HepG2 (cell line): Measurements from ENCODE around the gene FIZ1. TPM values are rescaled to one million over a fixed set of nuclear protein-coding genes. Genes with fewer than 3 reads are reported as not detected.

Source experiments
- BCL3 ChIP-seq: sonication (generic); formaldehyde crosslinking; IDR thresholded peaks from 2 replicates; pipeline ENCODE4 v1.5.1; 2020; ENCODE audit warnings: mild to moderate bottlenecking, missing genetic modification reagents, moderate library complexity
- CBX5 ChIP-seq: sonication (generic); formaldehyde crosslinking; IDR thresholded peaks from 2 replicates; pipeline ENCODE4 v1.4.0; 2020; ENCODE audit warnings: missing genetic modification reagents, borderline replicate concordance
- CCDC6 ChIP-seq: sonication (generic); formaldehyde crosslinking; IDR thresholded peaks from 2 replicates; pipeline ENCODE4 v1.8.1; 2022; ENCODE audit warnings: mild to moderate bottlenecking, missing genetic modification reagents, moderate library complexity
- CENPT ChIP-seq: sonication (generic); formaldehyde crosslinking; IDR thresholded peaks from 2 replicates; pipeline ENCODE4 v1.8.0; 2022; ENCODE audit warnings: low read depth, mild to moderate bottlenecking, moderate library complexity, missing genetic modification reagents
- ELF1 ChIP-seq: sonication (generic); formaldehyde crosslinking; IDR thresholded peaks from 2 replicates; pipeline ENCODE4 v1.4.0; 2020; ENCODE audit warnings: missing genetic modification reagents
- EP300 ChIP-seq, 3 experiments: sonication (generic) in 1 of 3; formaldehyde crosslinking in 1 of 3; IDR thresholded peaks; 2 replicates each; pipeline versions ENCODE4 v1.5.1 to v1.6.1; 2011 to 2020; ENCODE audit warnings: low read depth in 2 of 3, low read length in 2 of 3, borderline replicate concordance in 1 of 3, improper control_type of control experiment in 1 of 3, mild to moderate bottlenecking in 1 of 3, missing genetic modification reagents in 1 of 3, moderate library complexity in 1 of 3
- HCFC1 ChIP-seq: fragments of 150-350 bp; IDR thresholded peaks from 2 replicates; pipeline ENCODE4 v1.6.1; 2014; ENCODE audit warnings: low read depth, low read length
- HIVEP1 ChIP-seq: sonication (generic); formaldehyde crosslinking; IDR thresholded peaks from 2 replicates; pipeline ENCODE4 v1.4.0; 2020; ENCODE audit warnings: mild to moderate bottlenecking, missing genetic modification reagents
- HOXA3 ChIP-seq: sonication (generic); formaldehyde crosslinking; IDR thresholded peaks from 2 replicates; pipeline ENCODE4 v1.5.0; 2020; ENCODE audit warnings: missing genetic modification reagents
- KDM3A ChIP-seq: IDR thresholded peaks from 2 replicates; pipeline ENCODE4 v1.6.1; 2018; ENCODE audit warnings: low read depth, missing compliant biosample characterization
- LCORL ChIP-seq, 2 experiments: fragments of 450-650 bp in 1 of 2; sonication (generic) in 1 of 2; formaldehyde crosslinking in 1 of 2; IDR thresholded peaks; 2 replicates each; pipeline versions ENCODE4 v1.5.0 to v1.6.1; 2017 to 2020; ENCODE audit warnings: antibody characterized with exemption in 1 of 2, missing genetic modification reagents in 1 of 2
- MED13 ChIP-seq: sonication (generic); formaldehyde crosslinking; IDR thresholded peaks from 2 replicates; pipeline ENCODE4 v1.5.0; 2020; ENCODE audit warnings: missing genetic modification reagents
- MIER2 ChIP-seq: IDR thresholded peaks from 2 replicates; pipeline ENCODE4 v1.6.1; 2016; ENCODE audit warnings: missing biosample characterization, missing genetic modification reagents
- NR3C1 ChIP-seq: sonication (generic); formaldehyde crosslinking; IDR thresholded peaks from 2 replicates; pipeline ENCODE4 v1.4.0; 2020; ENCODE audit warnings: missing genetic modification reagents
- PHB2 ChIP-seq: fragments of 450-650 bp; IDR thresholded peaks from 2 replicates; pipeline ENCODE4 v1.6.1; 2018; ENCODE audit not compliant: partially characterized antibody
- POLR2G ChIP-seq: fragments of 200-400 bp; formaldehyde crosslinking; IDR thresholded peaks from 2 replicates; pipeline ENCODE4 v1.6.1; 2018; ENCODE audit warnings: mild to moderate bottlenecking, low read depth, low read length, moderate library complexity
- SIN3A ChIP-seq: IDR thresholded peaks from 2 replicates; pipeline ENCODE4 v1.6.1; 2011; ENCODE audit warnings: low read depth, mild to moderate bottlenecking, control low read depth, low read length, borderline replicate concordance
- SIX1 ChIP-seq: sonication (generic); formaldehyde crosslinking; IDR thresholded peaks from 2 replicates; pipeline ENCODE4 v1.4.0; 2020; ENCODE audit warnings: missing genetic modification reagents, borderline replicate concordance
- YY1 ChIP-seq: IDR thresholded peaks from 2 replicates; pipeline ENCODE4 v1.6.1; 2011; ENCODE audit warnings: low read length, low read depth, moderate library complexity, mild to moderate bottlenecking; ENCODE audit not compliant: insufficient read depth, insufficient replicate concordance
- ZBTB20 ChIP-seq: sonication (generic); formaldehyde crosslinking; IDR thresholded peaks from 2 replicates; pipeline ENCODE4 v1.8.1; 2023; ENCODE audit warnings: missing genetic modification reagents, low read depth, mild to moderate bottlenecking, borderline replicate concordance
- ZFY ChIP-seq: sonication (generic); formaldehyde crosslinking; IDR thresholded peaks from 2 replicates; pipeline ENCODE4 v1.4.0; 2020; ENCODE audit warnings: missing genetic modification reagents
- ZNF343 ChIP-seq: sonication (generic); formaldehyde crosslinking; IDR thresholded peaks from 2 replicates; pipeline ENCODE4 v1.4.0; 2020; ENCODE audit warnings: mild to moderate bottlenecking, missing genetic modification reagents
- ZNF44 ChIP-seq: sonication (generic); formaldehyde crosslinking; IDR thresholded peaks from 2 replicates; pipeline ENCODE4 v1.5.1; 2020; ENCODE audit warnings: mild to moderate bottlenecking, missing genetic modification reagents
- ZNF451 ChIP-seq: sonication (generic); formaldehyde crosslinking; IDR thresholded peaks from 2 replicates; pipeline ENCODE4 v1.5.0; 2020; ENCODE audit warnings: mild to moderate bottlenecking, missing genetic modification reagents
- ZNF496 ChIP-seq: sonication (generic); formaldehyde crosslinking; IDR thresholded peaks from 2 replicates; pipeline ENCODE4 v1.8.1; 2023; ENCODE audit warnings: mild to moderate bottlenecking, moderate library complexity, missing genetic modification reagents; ENCODE audit not compliant: insufficient replicate concordance
- ZNF777 ChIP-seq: sonication (generic); formaldehyde crosslinking; IDR thresholded peaks from 2 replicates; pipeline ENCODE4 v1.4.0; 2020; ENCODE audit warnings: missing genetic modification reagents
- polyA plus RNA-seq, 8 experiments: library from polyadenylated mRNA; depleted of rRNA in 3 of 8; stranded (reverse) in 7 of 8; unstranded in 1 of 8; fragments of >200 nt; fragmentation: Illumina TruSeq in 4 of 8; extraction: Trizol in 4 of 8; gene quantifications; 2 replicates each; pipeline versions ENCODE4 v1.2.1 to v1.2.3, GENCODE V29; 2011 to 2016; ENCODE audit warnings: low read depth in 4 of 8, missing spikeins in 1 of 8, mixed read lengths in 1 of 8; ENCODE audit not compliant: insufficient read depth in 1 of 8
- total RNA-seq, 5 experiments: library from RNA; depleted of rRNA; stranded (reverse); fragments of >200 nt; fragmentation: Illumina TruSeq; extraction: Trizol; gene quantifications; 2 replicates each; pipeline ENCODE4 v1.2.3, GENCODE V29; 2016; ENCODE audit warnings: low read depth in 1 of 5
- TF ChIP-seq, protein P1 (sequence below): sonication (generic); formaldehyde crosslinking; IDR thresholded peaks from 2 replicates; pipeline ENCODE4 v1.5.1; 2020; ENCODE audit warnings: missing genetic modification reagents, mild to moderate bottlenecking, borderline replicate concordance

The FIZ1 gene
- total and polyA plus RNA-seq, 2 of the 13 experiments (the other 11 are each of a cell fraction or from before 2014, with no cell fraction given): 3.6 to 5.9 TPM

DNA sequence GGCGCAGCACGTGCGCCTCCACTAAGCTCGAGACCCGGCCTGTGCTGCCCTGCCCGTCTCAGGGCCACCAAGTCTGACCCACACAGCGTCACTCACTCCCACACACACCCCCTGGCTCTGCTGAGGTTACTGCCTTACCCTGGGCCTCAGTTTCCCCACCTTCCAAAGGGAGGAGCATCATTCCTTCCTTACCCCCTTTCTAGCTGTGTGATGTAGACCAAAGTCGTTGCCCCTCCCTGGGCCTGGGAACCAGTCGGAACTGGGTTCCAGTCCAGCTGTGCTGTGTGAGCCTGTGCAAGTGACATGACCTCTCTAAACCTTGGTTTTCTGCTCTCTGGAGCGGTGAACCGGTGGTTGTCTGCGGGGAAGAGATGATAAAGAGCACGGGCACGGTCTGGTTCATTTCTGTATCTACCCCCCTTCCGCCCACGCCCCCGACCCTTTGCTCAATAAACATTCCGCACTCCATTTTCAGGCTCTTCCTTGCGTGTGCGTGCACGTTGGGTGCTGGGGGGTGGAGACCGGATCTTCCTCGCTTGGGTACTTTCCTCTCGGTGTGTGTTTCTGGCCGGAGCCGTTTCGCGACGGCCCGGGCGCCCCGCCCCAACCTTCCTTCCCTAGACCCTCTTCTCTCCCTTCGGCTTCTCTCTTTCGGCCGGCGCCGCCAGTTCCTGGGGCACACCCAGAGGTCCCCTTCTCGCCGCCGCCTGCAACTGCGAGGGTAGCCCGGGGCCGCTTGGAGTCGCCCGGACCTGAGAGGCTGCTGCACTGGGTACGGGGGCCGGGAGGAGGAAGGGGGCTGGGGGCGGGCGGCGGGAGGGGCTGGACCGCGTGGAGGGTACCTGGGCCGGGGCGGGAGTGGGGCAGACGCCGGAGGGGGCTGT, 43.9 kb upstream of the FIZ1 start, which contains the start of gene ZNF581 (continued):
- TF ChIP-seq SIN3A: peak; percentile 90
- TF ChIP-seq ZNF777 (CRISPR knock-in tag): peak; percentile 26; the same call in 1 of the 2 replicates
- TF ChIP-seq ZNF451 (CRISPR knock-in tag): 0 out of 2 replicates have a peak, but pooled peaks have one; percentile 45
- peak; percentile 77 for TF ChIP-seq HOXA3 (CRISPR knock-in tag)
- TF ChIP-seq HCFC1: peak; percentile 64; the same call in 1 of the 2 replicates
- TF ChIP-seq PHB2: no peak
- TF ChIP-seq NR3C1 (CRISPR knock-in tag): no peak
- TF ChIP-seq MED13 (CRISPR knock-in tag): no peak
- TF ChIP-seq KDM3A (CRISPR knock-in tag): peak; percentile 63; the same call in 1 of the 2 replicates
- TF ChIP-seq YY1: peak; percentile 75
- TF ChIP-seq CCDC6: no peak
- no peak for TF ChIP-seq SIX1
- TF ChIP-seq CENPT (CRISPR knock-in tag): no peak
- TF ChIP-seq ZNF343 (CRISPR knock-in tag): no peak
- peak; percentile 66 for TF ChIP-seq ELF1 (CRISPR knock-in tag)
- no peak for TF ChIP-seq BCL3 (CRISPR knock-in tag)
- TF ChIP-seq ZBTB20 (CRISPR knock-in tag): peak; percentile 62; the same call in 1 of the 2 replicates
- TF ChIP-seq ZNF496: no peak
- peak; percentile 69; the same call in 1 of the 2 replicates for TF ChIP-seq HIVEP1
- TF ChIP-seq POLR2G: peak; percentile 75
- peak; percentile 40; the same call in 1 of the 2 replicates for TF ChIP-seq ZFY (CRISPR knock-in tag)
- TF ChIP-seq, protein P1, sequence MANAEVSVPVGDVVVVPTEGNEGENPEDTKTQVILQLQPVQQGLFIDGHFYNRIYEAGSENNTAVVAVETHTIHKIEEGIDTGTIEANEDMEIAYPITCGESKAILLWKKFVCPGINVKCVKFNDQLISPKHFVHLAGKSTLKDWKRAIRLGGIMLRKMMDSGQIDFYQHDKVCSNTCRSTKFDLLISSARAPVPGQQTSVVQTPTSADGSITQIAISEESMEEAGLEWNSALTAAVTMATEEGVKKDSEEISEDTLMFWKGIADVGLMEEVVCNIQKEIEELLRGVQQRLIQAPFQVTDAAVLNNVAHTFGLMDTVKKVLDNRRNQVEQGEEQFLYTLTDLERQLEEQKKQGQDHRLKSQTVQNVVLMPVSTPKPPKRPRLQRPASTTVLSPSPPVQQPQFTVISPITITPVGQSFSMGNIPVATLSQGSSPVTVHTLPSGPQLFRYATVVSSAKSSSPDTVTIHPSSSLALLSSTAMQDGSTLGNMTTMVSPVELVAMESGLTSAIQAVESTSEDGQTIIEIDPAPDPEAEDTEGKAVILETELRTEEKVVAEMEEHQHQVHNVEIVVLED (CRISPR knock-in tag): peak; percentile 74
- TF ChIP-seq EP300 (IDR thresholded peaks at IDR 0.05; ENCODE audit: low read depth in 2 of 2, low read length in 2 of 2): no peak
- 0 out of 2 replicates have a peak, but pooled peaks have one; percentile 10 for TF ChIP-seq EP300 (CRISPR knock-in tag; IDR thresholded peaks at IDR 0.05; ENCODE audit: borderline replicate concordance)
- no peak for TF ChIP-seq CBX5 (CRISPR knock-in tag)
- no peak for TF ChIP-seq LCORL (IDR thresholded peaks at IDR 0.05)
- TF ChIP-seq LCORL (CRISPR knock-in tag; IDR thresholded peaks at IDR 0.05): 0 out of 2 replicates have a peak, but pooled peaks have one; percentile 35
- no peak for TF ChIP-seq ZNF44
- peak; percentile 43; the same call in 1 of the 2 replicates for TF ChIP-seq MIER2
